Activated naive CD4-positive, alpha-beta T cell treated with anti-CD3 and anti-CD28 coated beads, Interleukin-2, amount 10 ng/mL, durations not matched to agents 7 days and 5 days (primary cell): ENCODE data around the gene SHC2.
"Not testable (repeated sequence)": the region's sequence is repeated elsewhere in the genome, so short reads cannot be mapped to it uniquely, and the experiment has no call there.

ENCODE experiments used
- CTCF ChIA-PET: fragments of 350-600 bp; sonication (Branson Sonifier 250); formaldehyde crosslinking; loops from one replicate; lab custom pipeline; 2021; ENCODE audit warnings: antibody characterized with exemption; lab: Charles Lee
- DNase-seq: peaks from one replicate; pipeline ENCODE4 v3.0.0-alpha.2; 2020
- H3K27ac Mint-ChIP-seq: one replicate; pipeline ENCODE4 v1.8.0; 2021; ENCODE audit warnings: mild to moderate bottlenecking, moderate library complexity, mixed read lengths
- H3K27me3 Mint-ChIP-seq: one replicate; pipeline ENCODE4 v1.8.0; 2021; ENCODE audit warnings: mild to moderate bottlenecking, mixed read lengths
- H3K36me3 Mint-ChIP-seq: one replicate; pipeline ENCODE4 v1.8.0; 2021; ENCODE audit warnings: mixed read lengths
- H3K4me1 Mint-ChIP-seq: one replicate; pipeline ENCODE4 v1.8.0; 2021; ENCODE audit warnings: mixed read lengths
- H3K4me3 Mint-ChIP-seq: one replicate; pipeline ENCODE4 v1.8.0; 2021; ENCODE audit warnings: mild to moderate bottlenecking, moderate library complexity, mixed read lengths
- H3K9me3 Mint-ChIP-seq: one replicate; pipeline ENCODE4 v1.8.0; 2021; ENCODE audit warnings: mixed read lengths

Gene SHC2

DNA sequence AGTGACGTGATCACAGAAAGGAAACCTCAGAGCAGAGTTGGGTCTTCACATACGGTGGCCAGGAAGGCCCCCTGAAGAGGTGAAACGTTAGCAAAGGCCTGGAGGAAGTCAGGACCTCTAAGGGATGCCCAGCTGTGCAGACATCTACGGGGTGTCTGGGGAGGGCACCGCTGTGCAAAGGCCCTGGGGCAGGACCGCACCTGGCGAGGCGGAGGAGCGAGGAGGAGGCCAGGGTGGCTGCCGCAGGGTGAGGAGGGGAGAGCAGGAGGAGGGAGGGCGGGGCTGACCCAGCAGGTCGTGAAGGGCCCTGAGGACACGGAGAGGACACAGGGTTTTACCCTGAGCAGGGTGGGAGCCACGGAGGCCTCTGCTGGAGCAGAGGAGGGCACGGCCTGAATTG lies 23.7 kb upstream of the SHC2 start:
- no peak for DNase-seq
- Mint-ChIP-seq H3K27me3 (peaks cover 50% of the 10 kb centered on the region), H3K36me3 (peaks cover 18% of the 10 kb centered on the region), H3K4me1 (peaks cover 8% of the 10 kb centered on the region), H3K9me3 (peaks cover 21% of the 10 kb centered on the region), H3K4me3 (no peak overlapping the region), H3K27ac (no peak overlapping the region)
- CTCF ChIA-PET, result no interaction called here

DNA sequence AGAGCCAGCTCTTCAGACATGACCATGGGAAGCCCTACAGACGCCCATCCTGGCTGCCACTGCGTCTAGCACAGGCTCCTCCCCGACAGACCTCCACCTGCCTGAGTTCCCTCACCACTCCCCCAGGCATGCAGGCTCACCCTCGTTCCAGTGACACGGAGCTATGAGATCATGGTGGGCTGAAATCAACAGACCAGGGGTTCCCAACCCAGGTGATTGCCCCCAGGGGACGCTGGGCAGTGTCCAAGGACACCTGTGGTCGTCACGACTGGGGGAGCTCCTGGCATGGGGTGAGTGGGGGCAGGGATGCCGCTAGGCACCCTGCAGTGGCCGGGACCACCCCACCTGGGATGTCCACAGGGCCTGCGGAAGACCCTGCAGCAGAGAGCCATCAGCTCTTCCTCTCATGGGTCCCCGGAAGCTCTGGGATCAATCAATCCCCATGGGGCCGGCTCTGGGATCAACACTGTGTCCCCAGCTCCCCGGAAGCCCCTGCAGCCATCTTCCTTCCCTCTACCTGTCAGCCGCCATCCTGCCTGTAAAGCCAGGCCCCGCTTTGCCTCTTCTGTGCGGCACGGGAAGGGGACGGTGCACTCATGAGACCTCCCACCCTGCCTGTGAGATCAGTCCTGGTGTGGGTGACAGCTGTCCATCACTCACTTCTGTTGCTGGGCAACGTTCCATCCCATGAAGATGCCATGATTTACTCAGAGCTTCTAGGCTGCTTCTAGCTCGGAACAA lies 22.7 kb upstream of the SHC2 start:
- Mint-ChIP-seq H3K9me3 (peaks cover 21% of the 10 kb centered on the region), H3K27ac (no peak overlapping the region)
- CTCF ChIA-PET, result no interaction called here

DNA sequence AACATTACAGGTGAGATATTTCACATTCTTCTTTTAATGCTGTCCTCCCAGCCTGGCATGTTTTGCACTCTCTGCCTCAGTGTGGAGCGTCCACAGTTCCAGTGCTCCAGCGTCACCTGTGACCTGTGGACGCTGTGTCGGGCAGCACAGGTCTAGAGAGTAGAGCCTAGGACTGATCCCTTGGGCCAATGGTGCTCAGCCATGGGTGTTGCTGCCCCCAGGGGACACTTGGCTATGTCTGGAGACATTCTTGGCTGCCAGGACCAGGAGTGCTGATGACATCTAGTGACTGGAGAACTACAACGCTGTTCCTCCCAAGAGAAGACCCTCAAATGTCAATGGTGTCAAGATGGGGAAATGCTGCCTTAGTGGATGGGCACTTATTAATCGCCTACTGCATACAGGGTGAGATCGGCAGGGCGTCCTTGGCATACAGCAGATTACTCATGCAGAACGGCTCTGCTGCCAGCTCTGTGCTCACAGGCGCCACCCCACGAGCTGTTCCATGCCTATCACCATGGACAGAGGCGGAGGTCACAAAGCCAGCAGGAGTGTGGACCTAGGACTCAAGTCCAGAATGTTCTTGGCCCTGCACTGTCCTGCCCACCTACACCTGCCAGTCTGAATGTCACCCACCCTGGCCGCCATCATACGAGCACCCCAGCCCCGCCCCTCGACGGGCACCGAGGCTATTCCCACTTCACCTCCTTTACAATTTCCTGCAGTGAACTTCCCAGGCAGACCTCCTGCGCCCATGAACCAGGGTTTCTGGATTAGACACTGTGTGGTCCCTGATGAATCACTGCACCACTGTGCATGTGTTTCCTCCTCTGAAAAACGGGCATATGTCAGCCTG lies 21.6 kb upstream of the SHC2 start:
- no peak overlapping the region for H3K27ac Mint-ChIP-seq
- peaks cover 18% of the 10 kb centered on the region for H3K36me3 Mint-ChIP-seq
- H3K4me1 Mint-ChIP-seq, result peaks cover 2% of the 10 kb centered on the region
- H3K27me3 Mint-ChIP-seq, result peaks cover 50% of the 10 kb centered on the region
- CTCF ChIA-PET, result no interaction called here
- H3K4me3 Mint-ChIP-seq, result no peak overlapping the region
- peaks cover 21% of the 10 kb centered on the region for H3K9me3 Mint-ChIP-seq
- DNase-seq, result no peak

More for the DNA sequence above, 22.7 kb upstream of the SHC2 start:
- Mint-ChIP-seq H3K4me3 (no peak overlapping the region), H3K36me3 (peaks cover 18% of the 10 kb centered on the region), H3K4me1 (peaks cover 7% of the 10 kb centered on the region), H3K27me3 (peaks cover 50% of the 10 kb centered on the region)
- no peak for DNase-seq

DNA sequence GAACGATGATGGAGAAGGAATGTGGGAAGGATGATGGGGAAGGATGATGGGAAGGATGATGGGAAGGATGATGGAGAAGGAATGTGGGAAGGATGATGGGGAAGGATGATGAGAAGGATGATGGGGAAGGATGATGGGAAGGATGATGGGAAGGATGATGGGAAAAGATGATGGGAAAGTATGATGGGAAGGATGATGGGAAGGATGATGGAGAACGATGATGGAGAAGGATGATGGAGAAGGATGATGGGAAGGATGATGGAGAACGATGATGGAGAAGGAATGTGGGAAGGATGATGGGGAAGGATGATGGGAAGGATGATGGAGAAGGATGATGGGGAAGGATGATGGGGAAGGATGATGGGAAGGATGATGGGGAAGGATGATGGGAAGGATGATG lies 20.3 kb upstream of the SHC2 start:
- Mint-ChIP-seq H3K27me3 (peaks cover 47% of the 10 kb centered on the region), H3K27ac (peak overlapping the region; percentile 81), H3K9me3 (peaks cover 21% of the 10 kb centered on the region), H3K36me3 (peaks cover 18% of the 10 kb centered on the region), H3K4me3 (peak overlapping the region; percentile 49)
- H3K4me1 Mint-ChIP-seq, DNase-seq, CTCF ChIA-PET: not testable (repeated sequence)

DNA sequence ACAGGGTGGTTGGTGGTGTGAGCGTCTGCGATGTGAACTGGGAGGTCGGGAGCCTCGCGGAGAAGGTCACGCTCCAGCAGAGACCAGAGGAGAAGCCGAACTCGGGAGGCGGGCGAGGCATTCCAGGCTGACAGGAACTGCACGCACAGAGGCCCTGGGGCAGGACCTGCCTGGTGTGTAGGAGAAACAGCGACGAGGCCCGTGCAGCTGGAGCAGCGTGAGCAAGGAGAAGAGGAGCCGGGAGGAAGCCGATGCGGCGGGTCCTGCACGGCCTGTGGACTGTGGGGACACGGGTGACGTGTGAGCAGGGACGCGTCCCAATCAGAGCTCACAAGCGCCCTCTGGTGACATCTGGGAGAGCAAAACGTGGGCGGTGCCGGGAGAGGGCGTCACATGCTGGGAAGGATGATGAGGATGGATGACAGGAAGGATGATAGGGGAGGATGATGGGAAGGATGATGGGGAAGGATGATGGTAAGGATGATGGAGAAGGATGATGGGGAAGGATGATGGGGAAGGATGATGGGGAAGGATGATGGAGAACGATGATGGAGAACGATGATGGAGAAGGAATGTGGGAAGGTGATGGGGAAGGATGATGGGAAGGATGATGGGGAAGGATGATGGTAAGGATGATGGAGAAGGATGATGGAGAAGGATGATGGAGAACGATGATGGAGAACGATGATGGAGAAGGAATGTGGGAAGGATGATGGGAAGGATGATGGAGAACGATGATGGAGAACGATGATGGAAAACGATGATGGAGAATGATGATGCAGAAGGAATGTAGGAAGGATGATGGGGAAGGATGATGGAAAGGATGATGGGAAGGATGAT lies 19.4 kb upstream of the SHC2 start:
- Mint-ChIP-seq H3K36me3 (peaks cover 18% of the 10 kb centered on the region), H3K4me1 (peaks cover 2% of the 10 kb centered on the region), H3K27ac (peak overlapping the region; percentile 81), H3K4me3 (peak overlapping the region; percentile 49), H3K27me3 (peaks cover 41% of the 10 kb centered on the region), H3K9me3 (peaks cover 21% of the 10 kb centered on the region)
- DNase-seq, result peak; percentile 45
- CTCF ChIA-PET, result interaction anchor here (1.1 kb wide), 1 partner anchor 27 kb away, joined by 3 read pairs; no protein-coding TSS in a partner anchor

DNA sequence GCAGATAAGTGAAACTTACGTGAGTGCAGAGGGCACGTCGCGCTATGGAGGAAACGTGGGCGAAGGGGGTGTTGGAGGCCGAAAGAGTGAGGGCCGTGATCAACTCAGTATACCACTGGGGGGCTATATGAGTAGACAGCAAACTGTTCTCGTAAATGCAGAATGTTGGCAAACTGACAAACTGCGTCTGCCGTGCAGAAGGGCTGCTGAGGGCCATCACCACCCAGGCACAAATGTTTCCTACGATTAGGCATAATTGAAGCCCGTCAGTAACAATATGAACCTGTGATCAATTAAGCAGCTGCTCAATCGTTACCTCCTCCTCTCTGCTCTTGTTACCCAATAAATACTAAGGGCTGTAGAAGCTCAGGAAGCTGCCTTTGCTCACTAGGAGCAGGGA lies 18.1 kb upstream of the SHC2 start:
- H3K4me1 Mint-ChIP-seq, result peaks cover 2% of the 10 kb centered on the region
- H3K4me3 Mint-ChIP-seq, result no peak overlapping the region
- CTCF ChIA-PET, result interaction anchor here (1.1 kb wide), 1 partner anchor 28 kb away, joined by 3 read pairs; no protein-coding TSS in a partner anchor

DNA sequence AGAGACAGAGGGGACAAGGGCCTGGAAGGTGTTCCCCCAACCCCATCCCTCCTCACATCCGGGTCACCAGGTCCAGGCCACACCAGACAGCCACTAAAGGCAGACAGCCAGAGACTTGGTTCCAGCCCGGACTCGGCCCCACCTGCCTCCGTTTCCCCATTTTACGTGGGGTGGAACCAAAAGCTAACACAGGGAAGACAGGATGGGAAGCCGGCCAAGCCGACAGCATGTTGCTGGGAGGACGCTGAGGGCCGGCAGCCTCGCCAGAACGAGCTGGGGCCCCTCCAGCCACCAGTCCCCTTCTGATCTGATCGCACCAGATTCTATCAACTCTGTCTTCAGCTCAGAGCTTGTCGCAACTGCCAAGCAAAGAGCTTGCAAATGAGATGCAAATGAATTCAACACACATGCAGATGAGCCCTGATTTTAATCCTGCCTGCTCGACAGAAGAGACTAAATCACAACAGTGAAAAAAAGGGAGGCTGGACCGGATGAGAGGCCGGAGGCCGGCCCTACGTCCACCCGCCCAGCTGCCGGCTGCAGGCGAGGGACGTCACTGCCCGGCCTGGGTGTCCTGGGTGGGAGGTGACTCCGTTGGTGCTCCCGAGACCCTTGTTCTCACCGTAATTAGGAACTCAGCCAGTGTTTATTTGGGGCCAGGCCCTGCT lies 17.5 kb upstream of the SHC2 start:
- CTCF ChIA-PET, result no interaction called here
- Mint-ChIP-seq H3K4me1 (peaks cover 2% of the 10 kb centered on the region), H3K27me3 (peaks cover 25% of the 10 kb centered on the region), H3K9me3 (peaks cover 18% of the 10 kb centered on the region), H3K27ac (no peak overlapping the region), H3K36me3 (peaks cover 16% of the 10 kb centered on the region), H3K4me3 (no peak overlapping the region)
- DNase-seq, result no peak

More for the DNA sequence above, 18.1 kb upstream of the SHC2 start:
- peaks cover 21% of the 10 kb centered on the region for H3K9me3 Mint-ChIP-seq
- peaks cover 30% of the 10 kb centered on the region for H3K27me3 Mint-ChIP-seq
- no peak for DNase-seq
- H3K36me3 Mint-ChIP-seq, result peaks cover 18% of the 10 kb centered on the region
- peak overlapping the region; percentile 37 for H3K27ac Mint-ChIP-seq

DNA sequence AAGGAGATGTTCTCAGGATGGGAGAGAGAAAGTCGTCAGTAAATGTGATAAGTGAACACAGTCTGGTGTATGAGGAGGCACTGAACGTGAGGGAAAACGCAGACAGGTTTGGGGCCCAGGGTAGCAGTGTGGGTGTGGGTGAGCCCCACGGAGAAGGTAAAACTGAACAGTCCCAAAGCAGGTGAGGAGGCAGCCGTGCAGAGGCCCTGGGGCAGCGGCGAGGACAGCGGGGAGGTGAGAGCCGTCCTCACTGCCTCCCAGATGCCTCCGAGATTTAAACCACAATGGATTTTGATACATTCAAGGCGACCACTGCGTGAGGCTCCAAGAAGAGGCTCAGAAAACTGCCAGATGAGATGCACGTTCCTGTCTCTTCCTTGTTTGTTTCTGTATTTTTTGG lies 14.5 kb upstream of the SHC2 start:
- Mint-ChIP-seq H3K4me1 (peaks cover under 1% of the 10 kb centered on the region), H3K36me3 (peaks cover 6% of the 10 kb centered on the region), H3K9me3 (peaks cover 6% of the 10 kb centered on the region), H3K27me3 (peaks cover 11% of the 10 kb centered on the region), H3K27ac (no peak overlapping the region), H3K4me3 (no peak overlapping the region)
- CTCF ChIA-PET, result no interaction called here
- no peak for DNase-seq

DNA sequence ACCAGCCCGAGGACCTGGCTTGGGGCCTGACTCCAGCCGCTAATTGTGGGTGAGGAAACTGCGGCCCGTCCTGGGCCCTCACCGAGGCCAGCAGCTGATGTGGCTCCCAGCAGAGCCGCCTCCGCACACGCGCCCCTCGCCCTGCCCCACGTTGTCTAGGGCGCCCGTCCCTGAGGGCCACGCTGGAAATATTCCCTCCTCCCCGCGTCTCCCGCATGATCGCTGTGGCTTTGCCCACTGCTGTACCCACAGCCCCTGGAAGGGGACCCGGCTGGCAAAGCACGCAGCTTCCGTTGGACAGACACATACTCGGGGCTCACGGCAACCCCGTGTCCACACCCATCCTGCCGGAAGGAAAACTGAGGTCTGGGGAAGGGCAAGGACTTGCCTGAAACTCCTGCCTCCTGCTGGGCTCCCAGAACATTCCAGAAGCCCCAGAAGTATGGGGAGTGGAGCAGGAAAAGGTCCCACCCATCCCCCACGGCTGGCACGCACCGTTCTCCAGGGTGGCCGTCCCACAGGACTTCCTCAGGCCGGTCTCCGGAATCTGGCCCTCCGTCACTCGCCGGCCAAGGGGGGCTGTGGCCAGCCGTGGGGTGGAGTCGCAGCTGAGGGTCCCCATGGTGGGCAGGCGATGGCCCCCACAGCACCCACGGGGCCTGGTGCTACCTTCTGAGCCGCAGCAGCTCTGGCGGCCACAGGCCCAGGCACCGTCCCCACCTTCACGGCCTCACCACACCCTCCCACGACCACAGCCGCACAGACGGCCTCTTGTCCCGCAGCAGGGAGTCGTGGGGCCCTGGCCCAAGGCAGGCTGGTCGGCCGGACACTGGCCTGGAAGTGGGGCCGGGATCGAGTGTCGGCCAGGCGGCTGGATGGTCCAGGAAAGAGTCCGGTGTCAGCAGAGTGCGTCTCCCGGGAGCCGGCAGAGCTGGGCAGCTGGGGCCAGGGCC lies 13.6 kb upstream of the SHC2 start:
- no peak overlapping the region for H3K27ac Mint-ChIP-seq
- CTCF ChIA-PET, result no interaction called here
- H3K4me3 Mint-ChIP-seq, result no peak overlapping the region
- H3K9me3 Mint-ChIP-seq, result no peaks in the 10 kb centered on the region
- peaks cover 3% of the 10 kb centered on the region for H3K27me3 Mint-ChIP-seq
- no peak for DNase-seq
- H3K4me1 Mint-ChIP-seq, result no peaks in the 10 kb centered on the region
- H3K36me3 Mint-ChIP-seq, result no peaks in the 10 kb centered on the region

DNA sequence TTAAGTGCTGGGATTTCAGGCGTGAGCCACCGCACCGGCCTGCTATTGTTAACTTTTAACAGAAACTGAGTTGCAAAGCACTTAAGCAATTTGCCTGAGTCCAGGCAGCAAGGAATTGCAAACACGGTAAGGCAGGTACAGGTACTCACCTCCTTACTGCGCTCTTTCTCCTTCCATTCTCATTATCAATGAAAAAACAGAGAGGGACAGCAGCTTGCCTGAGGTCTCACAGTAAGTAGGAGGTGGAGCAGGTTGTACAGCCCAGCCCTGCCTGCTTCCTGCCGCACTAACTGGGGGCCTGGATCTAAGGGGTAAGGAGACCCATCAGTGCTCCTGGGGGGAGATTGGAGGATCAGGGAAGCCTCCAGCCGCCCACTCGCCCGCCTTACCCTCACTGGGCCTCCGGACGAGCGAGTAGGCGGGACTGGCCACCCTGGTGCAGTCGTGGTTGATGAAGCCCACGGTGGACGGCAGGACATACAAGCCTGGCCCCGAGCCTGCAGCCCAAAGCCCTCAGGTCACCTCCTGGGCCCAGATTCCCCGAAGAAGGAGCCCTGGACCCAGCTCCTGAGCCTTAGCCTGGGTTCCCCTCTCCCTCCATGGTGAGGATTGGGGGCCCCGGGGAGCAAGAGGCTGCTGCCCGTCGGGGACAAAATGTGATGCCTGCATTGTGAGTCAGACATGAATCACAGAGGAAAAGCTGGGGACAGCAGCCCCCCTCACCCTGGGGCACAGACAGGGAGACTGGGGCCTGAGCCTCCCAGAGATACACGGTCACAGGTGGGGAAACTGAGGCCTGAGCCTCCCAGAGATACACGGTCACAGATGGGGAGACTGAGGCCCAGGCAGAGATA lies 11.4 kb upstream of the SHC2 start:
- no peaks in the 10 kb centered on the region for H3K9me3 Mint-ChIP-seq
- CTCF ChIA-PET, result no interaction called here
- no peaks in the 10 kb centered on the region for H3K4me1 Mint-ChIP-seq
- H3K4me3 Mint-ChIP-seq, result no peak overlapping the region
- H3K27ac Mint-ChIP-seq, result no peak overlapping the region
- no peaks in the 10 kb centered on the region for H3K36me3 Mint-ChIP-seq
- DNase-seq, result no peak
- peaks cover 3% of the 10 kb centered on the region for H3K27me3 Mint-ChIP-seq

DNA sequence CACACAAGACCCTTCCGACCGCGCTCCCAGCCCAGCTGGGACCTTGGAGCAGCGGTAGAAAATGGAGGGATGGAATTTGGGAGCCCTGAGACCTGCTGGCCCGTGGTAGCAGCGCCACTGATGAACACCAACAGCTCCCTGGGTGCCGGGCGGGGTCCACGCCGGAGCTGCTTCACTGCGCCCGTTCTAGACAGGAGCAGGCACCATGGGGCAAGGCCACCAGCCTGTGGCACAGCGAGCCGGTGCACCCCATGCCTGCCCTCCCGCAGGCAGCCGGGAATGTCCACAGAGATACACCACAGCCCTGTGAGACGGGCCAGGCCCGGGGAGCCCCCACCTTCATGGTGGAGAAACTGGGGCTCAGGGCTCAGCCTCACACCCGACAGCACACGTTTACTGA lies 9.9 kb upstream of the SHC2 start:
- H3K27me3 Mint-ChIP-seq, result peaks cover 3% of the 10 kb centered on the region
- H3K4me1 Mint-ChIP-seq, result no peaks in the 10 kb centered on the region
- H3K27ac Mint-ChIP-seq, result no peak overlapping the region
- no peak for DNase-seq
- H3K36me3 Mint-ChIP-seq, result no peaks in the 10 kb centered on the region
- H3K4me3 Mint-ChIP-seq, result no peak overlapping the region
- H3K9me3 Mint-ChIP-seq, result no peaks in the 10 kb centered on the region
- CTCF ChIA-PET, result no interaction called here

DNA sequence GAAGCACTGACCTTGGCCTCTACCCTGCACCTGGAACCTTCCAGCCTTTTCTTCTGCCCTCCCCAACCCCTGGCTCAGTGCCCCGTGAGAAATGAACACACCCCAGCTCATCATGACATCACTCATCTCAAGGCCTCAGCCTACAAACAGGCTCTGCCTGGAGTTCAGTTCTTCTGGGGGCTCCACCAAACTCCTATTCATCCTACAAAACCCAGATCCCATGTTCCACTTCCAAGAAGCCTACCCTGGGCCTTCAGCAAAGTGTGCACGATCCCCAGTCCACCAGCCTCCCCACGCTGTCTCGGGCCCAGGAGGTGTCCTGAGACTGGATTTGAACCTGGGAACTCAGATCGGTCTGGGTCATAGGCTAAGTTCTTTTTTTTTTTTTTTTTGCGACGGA lies 9.0 kb upstream of the SHC2 start:
- DNase-seq, result no peak
- Mint-ChIP-seq H3K36me3 (no peaks in the 10 kb centered on the region), H3K9me3 (no peaks in the 10 kb centered on the region), H3K27ac (no peak overlapping the region), H3K4me1 (no peaks in the 10 kb centered on the region), H3K4me3 (no peak overlapping the region), H3K27me3 (no peaks in the 10 kb centered on the region)
- CTCF ChIA-PET, result no interaction called here
